Suprapubic skin (tissue), 3 donors: ENCODE results near the gene FOXN3.

ENCODE experiments used
- CTCF ChIP-seq, 2 donors: fragments of 200-600 bp in 1 of 2; fragments of 450-650 bp in 1 of 2; sonication (generic) in 1 of 2; IDR thresholded peaks; one replicate each; pipeline ENCODE4 v1.5.1; 2016 to 2019; ENCODE audit warnings: antibody characterized with exemption in 2 of 2, mild to moderate bottlenecking in 1 of 2, moderate library complexity in 1 of 2
- EP300 ChIP-seq: sonication (generic); formaldehyde crosslinking; IDR thresholded peaks from one replicate; pipeline ENCODE4 v1.6.1; 2017; ENCODE audit warnings: antibody characterized with exemption
- POLR2A ChIP-seq, 2 donors: fragments of 450-650 bp; IDR thresholded peaks; one replicate each; pipeline ENCODE4 v1.6.1; 2017; ENCODE audit warnings: antibody characterized with exemption in 2 of 2, mild to moderate bottlenecking in 2 of 2, moderate library complexity in 2 of 2

- TF ChIP-seq CTCF (IDR thresholded peaks at IDR 0.05) (no peak), EP300 (no peak), POLR2A (IDR thresholded peaks at IDR 0.05) (no peak)
Measured at GRCh38 chr14:89307409-89307808, 109.6 kb downstream of the FOXN3 start.
